ENCODE data around the gene ATP13A5. TPM values are rescaled to one million over a fixed set of nuclear protein-coding genes. Genes with fewer than 3 reads are reported as not detected.

ATP13A5 gene
- total and polyA plus RNA-seq, 2 of the 8 experiments (the other 6 are each of a cell fraction or from before 2014, with no cell fraction given), result not detected

DNA sequence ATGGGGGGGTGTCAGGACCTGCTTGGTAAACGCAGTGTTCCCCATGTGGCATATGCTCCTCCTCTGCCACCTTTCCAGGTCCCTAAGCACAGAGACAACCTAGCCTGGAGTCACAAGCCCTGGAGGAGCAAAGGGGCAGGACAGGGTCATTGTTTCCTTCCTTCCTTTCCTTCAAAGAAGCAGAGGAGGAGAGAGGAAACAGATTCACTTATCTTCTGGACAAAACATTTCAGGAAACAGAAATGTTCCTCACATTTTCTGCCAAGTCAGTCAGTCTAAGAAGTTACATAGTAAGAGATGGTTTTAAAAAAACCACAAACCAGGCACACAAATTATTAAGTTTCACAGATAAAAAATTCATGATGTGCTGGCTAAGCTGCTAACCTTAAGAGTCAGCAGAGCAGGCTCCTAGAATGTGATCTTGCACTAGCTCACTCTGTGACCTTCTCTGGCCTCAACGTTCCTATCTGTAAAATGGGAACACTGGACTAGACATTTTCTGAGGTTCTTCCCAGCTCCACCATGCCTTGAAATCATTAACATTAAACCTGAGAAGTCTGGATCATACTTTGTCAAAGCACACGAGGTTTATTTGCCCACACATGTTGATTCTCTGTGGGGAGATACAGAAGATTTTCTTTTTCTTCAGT lies 47.9 kb downstream of the ATP13A5 start:
- H3K4me2 ChIP-seq (ENCODE audit: insufficient read depth in 1 of 2, low read depth in 2 of 2, low read length in 2 of 2), result no peak overlapping the region
- TF ChIP-seq, protein P1, sequence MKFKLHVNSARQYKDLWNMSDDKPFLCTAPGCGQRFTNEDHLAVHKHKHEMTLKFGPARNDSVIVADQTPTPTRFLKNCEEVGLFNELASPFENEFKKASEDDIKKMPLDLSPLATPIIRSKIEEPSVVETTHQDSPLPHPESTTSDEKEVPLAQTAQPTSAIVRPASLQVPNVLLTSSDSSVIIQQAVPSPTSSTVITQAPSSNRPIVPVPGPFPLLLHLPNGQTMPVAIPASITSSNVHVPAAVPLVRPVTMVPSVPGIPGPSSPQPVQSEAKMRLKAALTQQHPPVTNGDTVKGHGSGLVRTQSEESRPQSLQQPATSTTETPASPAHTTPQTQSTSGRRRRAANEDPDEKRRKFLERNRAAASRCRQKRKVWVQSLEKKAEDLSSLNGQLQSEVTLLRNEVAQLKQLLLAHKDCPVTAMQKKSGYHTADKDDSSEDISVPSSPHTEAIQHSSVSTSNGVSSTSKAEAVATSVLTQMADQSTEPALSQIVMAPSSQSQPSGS (IDR thresholded peaks at IDR 0.05; ENCODE audit: low read length), result no peak
- TF ChIP-seq RFX5 (IDR thresholded peaks at IDR 0.05; ENCODE audit: borderline replicate concordance, low read depth, low read length) (no peak), CHD1 (IDR thresholded peaks at IDR 0.05; ENCODE audit: low read depth, low read length) (no peak), SP4 (IDR thresholded peaks at IDR 0.05; ENCODE audit: low read length) (no peak)
- H3K56ac ChIP-seq (replicated peaks; ENCODE audit: insufficient read length, low read depth, low read length), result no peak overlapping the region
- H2AFZ ChIP-seq (ENCODE audit: low read length), result no peak overlapping the region
- no peak overlapping the region for H2BK20ac ChIP-seq (ENCODE audit: low read length)
- no peaks in the 10 kb centered on the region for H3K36me3 ChIP-seq (ENCODE audit: control insufficient read depth in 2 of 4, insufficient read depth in 4 of 4, low read length in 3 of 4)
- H4K91ac ChIP-seq (replicated peaks; ENCODE audit: insufficient read length, low read length), result no peak overlapping the region
- CTCF ChIA-PET (ENCODE audit: partially characterized antibody), result interaction anchor here (1.0 kb wide), 1 partner anchor 10 kb away, joined by 3 read pairs; no protein-coding TSS in a partner anchor
- peaks cover 1% of the 10 kb centered on the region; the same call in 1 of the 2 replicates for H3K23me2 ChIP-seq (ENCODE audit: low read depth, low read length)
- 90% methylated on average over 3 of the region's 3 CpGs; no CpG with 5 or more reads in 1 of the 2 experiments for WGBS, 2 experiments (ENCODE audit: extremely low coverage in 1 of 2, insufficient coverage in 1 of 2, insufficient read length in 1 of 2, insufficient replicate concordance in 2 of 2, low coverage in 1 of 2, low lambda C conversion rate in 2 of 2, missing lambda C conversion rate in 1 of 2)
- H2BK5ac ChIP-seq (ENCODE audit: low read depth, low read length), result no peak overlapping the region
- no peak overlapping the region for H3K14ac ChIP-seq (ENCODE audit: insufficient read length)
- H4K5ac ChIP-seq (ENCODE audit: insufficient read length, low read depth, low read length), result no peak overlapping the region
- no peak overlapping the region for H3K27ac ChIP-seq (ENCODE audit: low read depth, low read length)
- H3K23ac ChIP-seq (ENCODE audit: insufficient read length), result no peak overlapping the region
- H4K20me1 ChIP-seq (replicated peaks in 1 of 2; ENCODE audit: control insufficient read depth in 1 of 2, insufficient read depth in 2 of 2, low read length in 2 of 2), result no peaks in the 10 kb centered on the region
- H3K27me3 ChIP-seq (replicated peaks in 1 of 4; ENCODE audit: control insufficient read depth in 3 of 4, extremely low read depth in 1 of 4, insufficient read depth in 3 of 4, low read length in 3 of 4), result no peaks in the 10 kb centered on the region
- POLR2A ChIA-PET (ENCODE audit: partially characterized antibody), result no interaction called here
- H2BK15ac ChIP-seq (ENCODE audit: low read length), result no peak overlapping the region
- no peak overlapping the region for H3K18ac ChIP-seq (ENCODE audit: extremely low read depth, low read length)
- H2BK12ac ChIP-seq (ENCODE audit: low read depth, low read length), result no peak overlapping the region
- H3K9me3 ChIP-seq (ENCODE audit: insufficient read depth in 2 of 2, low read depth in 1 of 2, low read length in 1 of 2), result no peaks in the 10 kb centered on the region
- H3K9ac ChIP-seq (replicated peaks in 1 of 4; ENCODE audit: extremely low read depth in 1 of 4, low read depth in 3 of 4, low read length in 3 of 4), result no peak overlapping the region
- DNase-seq (ENCODE audit: low read depth in 1 of 2, low spot score in 2 of 2) (no peak), FAIRE-seq (no peak)
- H4K8ac ChIP-seq (ENCODE audit: extremely low read depth, insufficient read depth, low read length), result no peak overlapping the region
- no peaks in the 10 kb centered on the region for H3K79me1 ChIP-seq (ENCODE audit: low read depth, low read length)
- H2AK5ac ChIP-seq (ENCODE audit: low read depth, low read length), result no peak overlapping the region
- no peak overlapping the region for H3K4ac ChIP-seq (replicated peaks; ENCODE audit: insufficient read length, low read depth, low read length)
- H3K79me2 ChIP-seq (ENCODE audit: control insufficient read depth in 1 of 2, insufficient read depth in 2 of 2, low read length in 2 of 2), result no peaks in the 10 kb centered on the region
- no peak overlapping the region for H2BK120ac ChIP-seq (replicated peaks; ENCODE audit: low read depth, low read length)
- no peak overlapping the region for H3K4me3 ChIP-seq (ENCODE audit: extremely low read depth in 1 of 4, insufficient read depth in 2 of 4, low read depth in 3 of 4, low read length in 4 of 4)
- no peaks in the 10 kb centered on the region for H3K4me1 ChIP-seq (replicated peaks in 1 of 4; ENCODE audit: control insufficient read depth in 3 of 4, insufficient read depth in 4 of 4, low read length in 3 of 4)
